GM19397 (cell line): ENCODE data around the gene C5orf52.
"Not testable (repeated sequence)": the region's sequence is repeated elsewhere in the genome, so short reads cannot be mapped to it uniquely, and the experiment has no call there.

ENCODE experiments used
- ATAC-seq: cut with Tn5 transposase; IDR thresholded peaks from one replicate; pipeline ENCODE4 v1.9.1; 2021; ENCODE audit warnings: mild to moderate bottlenecking, moderate library complexity; ENCODE audit not compliant: unreplicated experiment

Gene C5orf52

DNA sequence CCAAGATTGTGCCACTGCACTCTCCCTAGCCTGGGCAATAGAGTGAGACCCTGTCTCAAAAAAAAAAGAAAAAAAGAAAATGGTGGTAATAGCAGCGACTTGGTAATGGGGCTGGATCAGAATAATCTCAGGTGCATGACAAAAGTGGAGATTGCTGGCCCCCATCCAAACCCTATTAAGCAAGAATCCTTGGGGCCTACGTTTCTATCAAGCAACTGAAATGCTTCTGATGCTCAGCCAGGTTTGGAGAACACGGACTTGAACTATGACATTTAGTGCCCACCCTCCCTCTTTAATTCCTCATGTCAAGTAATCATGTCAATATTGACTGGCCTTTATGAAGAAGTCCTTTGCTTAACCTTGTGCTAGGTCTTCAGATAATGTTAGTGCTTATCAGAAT, 6.6 kb downstream of the C5orf52 start:
- no peak for ATAC-seq

DNA sequence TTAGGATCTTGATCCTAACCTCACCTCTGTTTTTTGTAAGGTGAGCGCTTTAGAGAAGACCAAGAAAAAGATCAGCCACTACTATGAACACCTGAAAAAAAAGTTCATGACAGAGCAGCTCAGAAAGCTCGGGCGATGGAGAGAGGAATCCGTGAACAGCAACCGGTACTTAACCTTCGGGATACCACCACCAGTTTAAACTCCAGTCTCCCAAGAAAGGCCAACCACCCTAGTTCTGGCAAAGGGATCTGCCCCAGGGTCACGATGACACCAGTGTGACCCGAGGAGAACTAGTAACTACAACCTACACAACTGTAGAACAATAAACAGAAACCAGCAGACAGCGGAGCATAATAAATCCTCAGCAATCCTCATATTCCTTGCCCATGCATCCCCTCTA, 8.5 kb downstream of the C5orf52 start:
- ATAC-seq: no peak

DNA sequence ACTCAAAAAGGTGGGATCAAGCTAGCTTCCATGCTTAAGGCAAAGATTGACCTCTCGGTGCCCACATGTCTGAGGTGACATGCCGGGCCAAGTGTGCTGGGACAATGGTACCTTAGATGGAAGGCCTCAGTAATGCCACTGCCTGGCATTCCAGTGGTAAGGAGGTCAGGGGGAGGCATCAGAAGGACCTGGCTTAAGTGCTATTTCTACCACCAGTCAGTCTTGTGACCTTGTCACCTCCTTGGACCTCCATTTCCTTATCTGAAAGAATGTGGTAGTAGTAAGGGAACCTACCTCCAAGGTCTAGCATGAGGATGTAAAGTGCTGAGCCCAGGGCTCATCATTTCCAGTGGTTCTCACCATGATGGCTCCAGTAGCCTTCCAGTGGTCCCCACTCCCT, 8.9 kb downstream of the C5orf52 start:
- ATAC-seq: no peak

GRCh38 chr5:157681048-157681447, 9.7 kb downstream of the C5orf52 start:
- no peak for ATAC-seq

DNA sequence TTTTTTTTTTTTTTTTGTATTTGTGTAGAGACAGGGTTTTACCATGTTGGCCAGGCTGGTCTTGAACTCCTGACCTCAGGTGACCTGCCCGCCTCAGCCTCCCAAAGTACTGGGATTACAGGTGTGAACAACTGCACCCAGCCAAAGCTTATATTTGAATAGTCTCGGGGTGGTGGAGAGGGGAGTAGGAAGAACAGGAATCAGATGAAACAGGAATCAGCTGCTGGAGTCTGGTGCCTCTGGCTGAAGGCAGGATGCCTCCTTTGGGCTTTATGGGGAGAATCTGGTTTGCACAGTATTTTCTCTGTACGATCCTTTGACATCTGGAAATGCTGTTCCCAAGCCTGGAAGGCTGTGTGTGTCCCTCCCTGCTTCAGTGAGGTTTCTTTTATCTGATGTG, 10.9 kb downstream of the C5orf52 start:
- no peak for ATAC-seq

DNA sequence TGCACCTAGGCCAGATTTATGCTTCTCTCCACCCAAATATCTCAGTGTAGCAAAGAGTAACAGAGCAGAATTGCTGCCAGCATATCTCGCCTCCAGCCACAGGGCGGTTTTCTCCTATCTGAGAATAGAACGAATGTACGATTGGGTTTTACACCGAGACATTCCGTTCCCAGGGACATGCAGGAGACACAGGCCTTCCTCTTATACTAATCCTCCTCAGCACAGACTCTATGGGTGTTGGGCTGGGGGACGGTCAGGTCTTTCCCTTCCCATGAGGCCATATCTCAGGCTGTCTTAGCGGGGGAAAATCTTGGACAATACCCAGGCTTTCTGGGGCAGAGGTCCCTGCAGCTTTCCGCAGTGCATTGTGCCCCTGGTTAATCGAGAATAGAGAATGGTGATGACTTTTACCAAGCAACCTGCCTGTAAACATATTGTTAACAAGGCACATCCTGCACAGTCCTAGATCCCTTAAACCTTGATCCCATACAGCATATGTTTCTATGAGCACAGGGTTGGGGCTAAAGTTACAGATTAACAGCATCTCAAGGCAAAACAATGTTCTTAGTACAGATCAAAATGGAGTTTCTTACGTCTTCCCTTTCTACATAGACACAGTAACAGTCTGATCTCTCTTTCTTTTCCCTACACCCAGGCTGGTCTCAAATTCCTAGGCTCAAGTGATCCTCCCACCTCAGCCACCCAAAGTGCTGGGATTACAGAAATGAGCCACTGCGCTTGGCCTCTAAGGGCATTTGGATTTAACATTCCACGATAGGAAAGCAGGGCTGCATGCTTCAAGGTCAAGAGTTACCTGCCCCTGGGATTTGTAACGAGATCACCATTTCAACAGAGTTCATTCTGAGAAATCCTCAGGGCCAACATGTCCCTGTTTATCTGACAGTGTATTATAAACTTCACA, 15.2 kb downstream of the C5orf52 start:
- not testable (repeated sequence) for ATAC-seq

DNA sequence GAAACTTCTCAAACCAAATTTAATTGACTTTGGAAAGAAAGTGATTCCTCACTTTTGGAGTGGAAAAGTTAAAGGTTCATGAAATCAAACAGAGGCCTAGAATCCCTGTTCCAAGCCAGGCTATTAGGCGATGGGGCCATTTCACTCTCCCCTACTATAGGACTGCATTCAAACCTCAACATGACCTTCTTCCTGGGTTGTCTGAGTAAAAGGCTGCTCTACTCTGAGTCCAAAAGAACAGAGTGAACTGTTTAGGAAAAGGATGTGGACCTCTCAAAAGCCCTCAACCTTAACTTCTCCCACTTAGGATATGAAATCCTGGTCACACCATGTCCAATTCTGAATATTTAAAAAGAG, 15.8 kb downstream of the C5orf52 start:
- ATAC-seq: no peak

GRCh38 chr5:157689942-157690689, 18.8 kb downstream of the C5orf52 start:
- no peak for ATAC-seq

DNA sequence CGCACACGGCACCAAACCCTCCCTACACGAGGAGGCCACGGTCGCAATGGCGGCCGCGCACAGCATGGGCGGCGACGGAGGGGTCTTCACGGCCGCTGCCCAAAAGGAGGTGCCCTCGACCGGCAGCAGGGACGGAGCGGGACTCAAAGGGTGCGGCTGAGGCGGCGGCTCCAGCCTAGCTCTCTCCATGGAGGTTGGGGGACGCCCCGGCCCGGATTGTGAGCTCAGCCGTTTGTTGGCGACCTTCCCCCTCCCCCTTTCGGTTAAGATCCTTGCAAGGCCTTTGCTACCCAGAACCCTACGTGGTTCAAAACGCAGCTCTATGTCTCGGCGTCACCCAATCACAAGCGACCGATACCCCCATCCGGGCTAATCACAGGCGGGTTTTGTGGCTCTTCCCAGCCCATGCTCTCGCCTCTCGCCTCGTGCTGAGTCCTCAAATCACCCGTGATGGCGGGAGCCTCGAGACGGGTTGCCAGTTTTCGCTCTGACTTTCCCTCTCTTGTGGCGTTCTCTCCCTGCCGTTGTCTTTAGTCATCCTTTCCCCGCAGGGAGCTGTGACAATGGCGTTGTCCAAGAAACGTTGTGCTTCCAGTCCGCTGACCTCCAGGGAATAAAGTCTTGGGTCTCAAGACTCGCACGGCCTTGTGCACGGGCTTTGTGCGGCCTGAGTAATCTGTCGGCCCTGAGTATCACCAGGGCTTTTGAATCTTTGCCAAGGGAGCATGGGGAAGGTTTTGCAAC, 19.5 kb downstream of the C5orf52 start:
- ATAC-seq: no peak

DNA sequence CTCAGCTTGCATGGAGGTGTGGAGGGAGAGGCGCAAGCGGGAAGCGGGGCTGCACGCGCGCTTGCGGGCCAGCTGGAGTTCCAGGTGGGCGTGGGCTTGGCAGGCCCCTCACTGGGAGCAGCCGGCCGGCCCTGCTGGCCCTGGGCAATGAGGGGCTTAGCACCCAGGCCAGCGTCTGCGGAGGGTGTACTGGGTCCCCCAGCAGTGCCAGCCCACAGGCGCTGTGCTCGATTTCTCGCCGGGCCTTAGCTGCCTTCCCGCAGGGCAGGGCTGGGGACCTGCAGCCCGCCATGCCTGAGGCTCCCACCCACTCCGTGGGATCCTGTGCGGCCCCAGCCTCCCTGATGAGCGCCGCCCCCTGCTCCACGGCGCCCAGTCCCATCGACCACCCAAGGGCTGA, 22.5 kb downstream of the C5orf52 start:
- ATAC-seq: not testable (repeated sequence)

- not testable (repeated sequence) for ATAC-seq
These were observed 24.8 kb downstream of the C5orf52 start for GRCh38 chr5:157696154-157696553.

DNA sequence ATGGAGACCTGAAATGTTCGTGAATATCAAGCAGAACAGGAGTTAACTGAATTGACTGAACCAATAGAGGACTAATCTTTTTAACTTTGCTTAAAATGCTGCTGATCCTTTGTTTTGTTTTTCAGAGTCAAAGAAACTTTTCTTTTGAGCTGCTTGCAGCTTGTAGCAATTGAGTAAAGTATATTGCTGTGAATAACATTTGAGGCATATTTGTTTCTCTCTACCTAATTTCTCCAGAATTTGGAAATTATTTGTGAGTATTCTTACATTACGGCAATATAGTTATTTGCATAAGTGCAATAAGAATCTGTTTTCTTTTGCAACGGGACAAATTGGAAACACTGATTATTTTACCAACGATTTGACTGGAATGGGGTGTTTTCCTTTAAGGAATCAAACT, 27.3 kb downstream of the C5orf52 start:
- ATAC-seq: not testable (repeated sequence)

GRCh38 chr5:157703736-157704135, 32.4 kb downstream of the C5orf52 start:
- no peak for ATAC-seq

GRCh38 chr5:157708866-157709265, 37.5 kb downstream of the C5orf52 start:
- no peak for ATAC-seq

GRCh38 chr5:157709346-157709745, 38.0 kb downstream of the C5orf52 start:
- no peak for ATAC-seq

GRCh38 chr5:157710431-157710830, 39.1 kb downstream of the C5orf52 start:
- ATAC-seq: no peak

GRCh38 chr5:157710882-157711281, 39.5 kb downstream of the C5orf52 start:
- ATAC-seq: no peak

DNA sequence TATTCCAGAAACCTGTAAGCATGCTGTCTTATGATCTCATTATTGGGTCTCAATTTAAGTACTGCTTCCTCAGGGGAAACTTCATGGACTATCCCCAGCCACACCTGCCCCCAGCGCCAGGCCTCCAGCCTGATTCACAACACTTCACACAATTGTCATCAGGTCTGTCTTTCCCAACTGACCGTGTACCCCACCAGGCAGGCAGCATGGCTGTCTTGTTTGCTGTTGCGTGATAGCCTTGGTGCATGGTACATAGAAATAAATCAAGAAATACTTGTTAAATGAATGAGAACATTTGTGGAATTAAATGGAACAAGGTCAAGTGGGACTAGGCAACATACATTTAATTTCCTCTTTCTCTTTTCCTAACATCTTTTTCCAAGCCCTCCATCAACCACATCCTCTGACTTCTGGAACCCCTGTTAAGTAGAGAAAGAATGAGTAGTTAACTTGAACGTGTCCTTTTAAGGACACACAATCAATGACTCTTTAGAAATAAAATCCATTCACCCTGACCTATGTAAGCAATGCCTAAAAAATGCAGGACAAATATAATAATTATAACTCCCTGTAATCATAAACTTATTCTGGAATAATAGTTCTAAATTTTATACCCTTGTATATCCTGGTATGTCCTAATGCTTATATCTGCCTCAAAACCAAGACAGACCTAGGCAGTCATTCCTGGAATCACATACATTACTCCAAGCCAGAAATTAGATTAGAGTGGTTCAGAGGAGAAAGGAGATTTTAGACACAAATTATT, 42.7 kb downstream of the C5orf52 start:
- no peak for ATAC-seq

GRCh38 chr5:157714596-157714864, 43.2 kb downstream of the C5orf52 start:
- no peak for ATAC-seq

DNA sequence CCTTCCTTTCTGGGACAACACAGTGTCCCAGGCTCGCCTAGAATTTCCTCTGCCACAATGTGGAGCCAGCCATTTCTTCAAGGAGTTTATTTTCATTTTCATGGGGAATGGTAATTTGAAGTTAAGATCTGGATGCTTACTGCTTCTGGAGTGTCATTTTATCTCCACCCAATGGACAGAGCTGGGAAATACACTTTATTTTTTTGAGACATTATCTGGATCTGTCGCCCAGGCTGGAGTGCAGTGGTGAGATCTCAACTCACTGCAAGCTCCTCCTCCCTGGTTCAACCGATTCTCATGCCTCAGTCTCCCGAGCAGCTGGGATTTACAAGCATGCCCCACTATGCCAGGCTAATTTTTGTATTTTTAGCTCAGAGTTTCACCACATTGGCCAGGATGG, 47.2 kb downstream of the C5orf52 start:
- no peak for ATAC-seq

GRCh38 chr5:157719245-157719644, 47.9 kb downstream of the C5orf52 start:
- ATAC-seq: no peak
